ENCODE measurements around the gene MYL12A.

- TF ChIP-seq CTCF (IDR thresholded peaks at IDR 0.05) (peak; percentile 93), POLR2A (IDR thresholded peaks at IDR 0.05) (peak in 1 of 2 donors; percentile 27)
These were observed 1.6 kb upstream of the MYL12A start for GRCh38 chr18:3245853-3246634.
